IMR-90 (cell line): Measurements from ENCODE around the gene CAV3.

Experiments
- FOS ChIP-seq: fragments of 150-350 bp; IDR thresholded peaks from 2 replicates; pipeline ENCODE4 v1.6.1; 2016; ENCODE audit warnings: low read depth, low read length
- MXI1 ChIP-seq: IDR thresholded peaks from 2 replicates; pipeline ENCODE4 v1.6.1; 2012; ENCODE audit warnings: low read depth, mild to moderate bottlenecking, low read length, moderate library complexity, borderline replicate concordance
- POLR2A ChIP-seq: IDR thresholded peaks from 2 replicates; pipeline ENCODE4 v1.6.1; 2012; ENCODE audit warnings: mild to moderate bottlenecking, low read depth, low read length
- TF ChIP-seq, protein P1 (sequence below): conservative IDR thresholded peaks from 2 replicates; pipeline ENCODE4 v1.5.1; 2012; ENCODE audit warnings: mild to moderate bottlenecking, low read depth, low read length, improper control_type of control experiment

DNA sequence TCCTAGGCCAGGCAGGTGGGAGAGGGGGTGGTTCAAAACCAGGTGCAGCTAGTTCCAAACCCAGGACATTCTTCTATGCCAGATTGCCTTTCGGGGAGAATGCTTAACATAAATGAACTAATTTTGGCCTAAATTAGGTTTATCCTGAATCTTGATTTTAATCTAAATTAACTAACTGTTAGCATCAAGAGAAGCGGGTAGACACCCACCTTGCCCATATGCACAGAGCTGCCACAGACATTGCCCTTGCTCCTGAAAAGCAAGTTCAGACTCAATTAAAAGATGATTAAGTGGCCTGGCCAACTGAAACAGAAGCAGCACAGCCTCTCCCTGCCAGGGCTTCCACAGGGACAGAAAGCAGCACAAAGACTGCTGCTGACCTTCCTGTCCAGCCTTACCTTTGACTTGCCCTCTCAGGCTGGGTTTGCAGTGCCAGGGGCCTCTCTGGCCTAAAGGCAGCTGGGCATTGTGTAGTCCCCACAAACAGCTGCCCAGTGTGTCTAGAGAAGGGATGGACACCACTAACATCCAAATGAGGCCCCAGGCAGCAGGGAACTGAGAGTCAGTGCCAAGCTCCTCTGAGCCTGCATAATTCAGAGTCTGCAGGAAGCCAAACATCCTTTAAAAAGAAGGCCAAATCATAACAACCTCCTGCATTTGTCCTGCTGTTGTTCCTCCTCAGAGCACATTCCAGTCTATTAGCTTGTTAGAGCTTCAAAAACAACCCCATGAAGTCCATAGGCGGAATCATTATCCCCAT lies 51.3 kb downstream of the CAV3 start:
- TF ChIP-seq, protein P1, sequence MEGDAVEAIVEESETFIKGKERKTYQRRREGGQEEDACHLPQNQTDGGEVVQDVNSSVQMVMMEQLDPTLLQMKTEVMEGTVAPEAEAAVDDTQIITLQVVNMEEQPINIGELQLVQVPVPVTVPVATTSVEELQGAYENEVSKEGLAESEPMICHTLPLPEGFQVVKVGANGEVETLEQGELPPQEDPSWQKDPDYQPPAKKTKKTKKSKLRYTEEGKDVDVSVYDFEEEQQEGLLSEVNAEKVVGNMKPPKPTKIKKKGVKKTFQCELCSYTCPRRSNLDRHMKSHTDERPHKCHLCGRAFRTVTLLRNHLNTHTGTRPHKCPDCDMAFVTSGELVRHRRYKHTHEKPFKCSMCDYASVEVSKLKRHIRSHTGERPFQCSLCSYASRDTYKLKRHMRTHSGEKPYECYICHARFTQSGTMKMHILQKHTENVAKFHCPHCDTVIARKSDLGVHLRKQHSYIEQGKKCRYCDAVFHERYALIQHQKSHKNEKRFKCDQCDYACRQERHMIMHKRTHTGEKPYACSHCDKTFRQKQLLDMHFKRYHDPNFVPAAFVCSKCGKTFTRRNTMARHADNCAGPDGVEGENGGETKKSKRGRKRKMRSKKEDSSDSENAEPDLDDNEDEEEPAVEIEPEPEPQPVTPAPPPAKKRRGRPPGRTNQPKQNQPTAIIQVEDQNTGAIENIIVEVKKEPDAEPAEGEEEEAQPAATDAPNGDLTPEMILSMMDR: no peak
- TF ChIP-seq POLR2A (no peak), FOS (no peak), MXI1 (no peak)
